Neural progenitor cell (in vitro differentiated cells): ENCODE data around the gene CFAP43. TPM values are rescaled to one million over a fixed set of nuclear protein-coding genes. Genes with fewer than 3 reads are reported as not detected.

Experiments
- DNase-seq: peaks from one replicate; pipeline ENCODE4 v3.0.0-alpha.2; 2016; ENCODE audit warnings: low spot score
- H2AFZ ChIP-seq: fragments of 200-600 bp; sonication (generic); replicated peaks from 2 replicates; pipeline ENCODE4 v1.6.1; 2016; ENCODE audit warnings: antibody characterized with exemption
- H3F3A ChIP-seq: fragments of 200-600 bp; sonication (generic); 2 replicates; pipeline ENCODE4 v1.6.1; 2016; ENCODE audit warnings: antibody characterized with exemption, low read depth
- H3K27ac ChIP-seq: fragments of 200-600 bp; sonication (generic); 2 replicates; pipeline ENCODE4 v1.5.1; 2016; ENCODE audit warnings: mild to moderate bottlenecking
- H3K27me3 ChIP-seq: fragments of 200-600 bp; sonication (generic); 2 replicates; pipeline ENCODE4 v1.6.1; 2016; ENCODE audit warnings: mild to moderate bottlenecking, moderate library complexity
- H3K36me3 ChIP-seq: fragments of 200-600 bp; sonication (generic); 2 replicates; pipeline ENCODE4 v1.5.1; 2016
- H3K4me1 ChIP-seq: fragments of 200-600 bp; sonication (generic); 2 replicates; pipeline ENCODE4 v1.6.1; 2016; ENCODE audit warnings: mixed run types
- H3K4me2 ChIP-seq: fragments of 200-600 bp; sonication (generic); 2 replicates; pipeline ENCODE4 v1.6.1; 2016
- H3K4me3 ChIP-seq: fragments of 200-600 bp; sonication (generic); 2 replicates; pipeline ENCODE4 v1.5.1; 2016
- H3K79me2 ChIP-seq: fragments of 200-600 bp; sonication (generic); 2 replicates; pipeline ENCODE4 v1.6.1; 2016; ENCODE audit warnings: low read depth
- H3K9ac ChIP-seq: fragments of 200-600 bp; sonication (generic); 2 replicates; pipeline ENCODE4 v1.6.1; 2016
- H3K9me3 ChIP-seq: fragments of 200-600 bp; sonication (generic); 2 replicates; pipeline ENCODE4 v1.5.1; 2016; ENCODE audit warnings: low read depth
- H4K20me1 ChIP-seq: fragments of 200-600 bp; sonication (generic); 2 replicates; pipeline ENCODE4 v1.6.1; 2016; ENCODE audit warnings: low read depth
- H3K27ac Mint-ChIP-seq: 3 replicates; pipeline ENCODE4 v1.8.0; 2021; ENCODE audit warnings: mixed read lengths
- H3K27me3 Mint-ChIP-seq: 2 replicates; pipeline ENCODE4 v1.8.0; 2022; ENCODE audit warnings: low read depth, mild to moderate bottlenecking, inconsistent platforms, moderate library complexity, mixed read lengths; ENCODE audit not compliant: insufficient read depth
- H3K36me3 Mint-ChIP-seq: 3 replicates; pipeline ENCODE4 v1.8.0; 2021; ENCODE audit warnings: mixed read lengths
- H3K4me1 Mint-ChIP-seq: 3 replicates; pipeline ENCODE4 v1.8.0; 2021; ENCODE audit warnings: mixed read lengths
- H3K4me3 Mint-ChIP-seq: 3 replicates; pipeline ENCODE4 v1.8.0; 2021; ENCODE audit warnings: mild to moderate bottlenecking, moderate library complexity, mixed read lengths
- H3K9me3 Mint-ChIP-seq: 3 replicates; pipeline ENCODE4 v1.8.0; 2020; ENCODE audit warnings: mixed read lengths
- EZH2 ChIP-seq: fragments of 200-600 bp; sonication (generic); IDR thresholded peaks from 2 replicates; pipeline ENCODE4 v1.6.1; 2017; ENCODE audit warnings: antibody characterized with exemption, mild to moderate bottlenecking, moderate library complexity
- EZH2phosphoT487 ChIP-seq: fragments of 200-600 bp; sonication (generic); IDR thresholded peaks from 2 replicates; pipeline ENCODE4 v1.6.1; 2017; ENCODE audit warnings: antibody characterized with exemption
- total RNA-seq: library from RNA; depleted of rRNA; stranded (reverse); fragments of >200 nt; gene quantifications from 2 replicates; pipeline ENCODE4 v1.2.3, GENCODE V29; 2015; ENCODE audit warnings: low replicate concordance
- TF ChIP-seq, protein P1 (sequence below): fragments of 200-600 bp; sonication (generic); IDR thresholded peaks from 2 replicates; pipeline ENCODE4 v1.5.1; 2017; ENCODE audit warnings: antibody characterized with exemption, mild to moderate bottlenecking

CFAP43 gene
- total RNA-seq, 1 donor from 2014 or later = 2.7 TPM

DNA sequence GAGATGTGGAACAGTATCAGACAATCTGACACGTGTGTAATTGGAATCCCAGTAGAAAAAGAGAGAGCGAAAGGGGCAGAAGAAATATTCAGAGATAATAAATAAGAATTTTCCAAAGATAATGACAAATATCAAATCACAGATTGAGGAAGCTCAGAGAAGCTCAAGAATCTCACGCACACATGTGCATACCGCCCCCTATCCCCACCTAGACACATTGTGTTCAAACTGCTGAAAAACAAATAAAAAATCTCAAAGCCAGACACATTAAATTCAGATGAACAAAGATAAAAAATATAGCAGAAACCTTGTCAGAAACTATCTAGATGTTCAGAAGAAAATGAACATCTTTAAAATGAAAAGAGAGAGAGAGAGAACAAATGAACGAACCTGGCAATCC is 92.9 kb downstream of the CFAP43 start:
- no peak overlapping the region for H3K4me2 ChIP-seq
- Mint-ChIP-seq H3K36me3 (no peaks in the 10 kb centered on the region), H3K27me3 (no peaks in the 10 kb centered on the region), H3K9me3 (no peaks in the 10 kb centered on the region), H3K27ac (no peak overlapping the region), H3K4me3 (no peak overlapping the region), H3K4me1 (peaks cover 5% of the 10 kb centered on the region)
- H3K9me3 ChIP-seq = no peaks in the 10 kb centered on the region
- no peak overlapping the region for H3K4me3 ChIP-seq
- peak overlapping the region; percentile 41 for H2AFZ ChIP-seq
- no peaks in the 10 kb centered on the region for H4K20me1 ChIP-seq
- H3K36me3 ChIP-seq = no peaks in the 10 kb centered on the region
- no peak overlapping the region for H3K27ac ChIP-seq
- TF ChIP-seq, protein P1, sequence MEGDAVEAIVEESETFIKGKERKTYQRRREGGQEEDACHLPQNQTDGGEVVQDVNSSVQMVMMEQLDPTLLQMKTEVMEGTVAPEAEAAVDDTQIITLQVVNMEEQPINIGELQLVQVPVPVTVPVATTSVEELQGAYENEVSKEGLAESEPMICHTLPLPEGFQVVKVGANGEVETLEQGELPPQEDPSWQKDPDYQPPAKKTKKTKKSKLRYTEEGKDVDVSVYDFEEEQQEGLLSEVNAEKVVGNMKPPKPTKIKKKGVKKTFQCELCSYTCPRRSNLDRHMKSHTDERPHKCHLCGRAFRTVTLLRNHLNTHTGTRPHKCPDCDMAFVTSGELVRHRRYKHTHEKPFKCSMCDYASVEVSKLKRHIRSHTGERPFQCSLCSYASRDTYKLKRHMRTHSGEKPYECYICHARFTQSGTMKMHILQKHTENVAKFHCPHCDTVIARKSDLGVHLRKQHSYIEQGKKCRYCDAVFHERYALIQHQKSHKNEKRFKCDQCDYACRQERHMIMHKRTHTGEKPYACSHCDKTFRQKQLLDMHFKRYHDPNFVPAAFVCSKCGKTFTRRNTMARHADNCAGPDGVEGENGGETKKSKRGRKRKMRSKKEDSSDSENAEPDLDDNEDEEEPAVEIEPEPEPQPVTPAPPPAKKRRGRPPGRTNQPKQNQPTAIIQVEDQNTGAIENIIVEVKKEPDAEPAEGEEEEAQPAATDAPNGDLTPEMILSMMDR = peak; percentile 50
- no peak for TF ChIP-seq EZH2
- DNase-seq = peak; percentile 13
- H3K9ac ChIP-seq = no peak overlapping the region
- H3K79me2 ChIP-seq = no peaks in the 10 kb centered on the region
- H3K27me3 ChIP-seq = no peaks in the 10 kb centered on the region
- H3F3A ChIP-seq = peaks cover 7% of the 10 kb centered on the region
- H3K4me1 ChIP-seq = peaks cover 13% of the 10 kb centered on the region

DNA sequence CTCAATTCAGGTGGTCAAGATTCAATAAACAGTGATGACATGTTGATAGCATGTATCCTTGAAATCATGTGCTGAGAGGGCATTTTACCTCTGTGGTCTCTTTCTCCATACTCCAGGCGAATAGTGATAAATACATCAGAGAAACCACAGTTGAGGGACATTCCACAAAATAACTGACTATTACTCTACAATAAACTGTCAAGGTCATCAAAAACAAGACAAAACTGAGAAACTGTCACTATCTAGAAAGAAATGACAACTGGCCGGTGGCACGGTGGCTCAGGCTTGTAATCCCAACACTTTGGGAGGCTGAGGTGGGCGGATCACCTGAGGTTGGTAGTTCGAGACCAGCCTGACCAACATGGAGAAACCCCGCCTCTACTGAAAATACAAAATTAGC is 94.0 kb downstream of the CFAP43 start:
- Mint-ChIP-seq H3K27me3 (no peaks in the 10 kb centered on the region), H3K4me1 (peaks cover 5% of the 10 kb centered on the region), H3K4me3 (no peak overlapping the region), H3K9me3 (no peaks in the 10 kb centered on the region), H3K36me3 (no peaks in the 10 kb centered on the region), H3K27ac (no peak overlapping the region)
- TF ChIP-seq EZH2phosphoT487 (no peak), EZH2 (no peak)
- H4K20me1 ChIP-seq = no peaks in the 10 kb centered on the region
- peaks cover 13% of the 10 kb centered on the region for H3K4me1 ChIP-seq
- no peak overlapping the region for H3K27ac ChIP-seq
- H3K4me2 ChIP-seq = no peak overlapping the region
- peaks cover 7% of the 10 kb centered on the region for H3F3A ChIP-seq
- DNase-seq = no peak
- no peak overlapping the region for H3K9ac ChIP-seq
- no peaks in the 10 kb centered on the region for H3K36me3 ChIP-seq
- no peaks in the 10 kb centered on the region for H3K79me2 ChIP-seq
- no peak overlapping the region for H2AFZ ChIP-seq
- no peaks in the 10 kb centered on the region for H3K27me3 ChIP-seq
- no peaks in the 10 kb centered on the region for H3K9me3 ChIP-seq
- no peak overlapping the region for H3K4me3 ChIP-seq

DNA sequence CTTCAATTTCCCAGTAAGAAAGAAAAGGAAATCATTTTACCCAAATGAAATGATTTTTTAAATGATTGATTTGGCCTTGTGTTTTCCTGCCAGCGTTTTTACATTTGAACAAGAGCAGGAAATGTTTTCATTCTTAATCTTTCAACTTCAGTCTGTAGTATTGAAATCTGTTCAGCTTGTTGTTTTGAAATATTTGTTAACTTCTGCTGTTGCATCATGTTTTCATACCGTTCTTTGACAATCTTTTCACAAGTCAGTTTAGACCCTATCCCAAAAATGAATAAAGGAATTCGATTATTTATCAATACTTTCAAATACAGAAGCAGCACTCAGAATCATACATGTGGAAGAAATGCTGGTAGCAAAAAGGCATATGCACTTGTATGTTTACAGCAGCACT is 102.1 kb downstream of the CFAP43 start:
- H3K4me3 Mint-ChIP-seq = no peak overlapping the region
- Histone ChIP-seq H3K27me3 (no peaks in the 10 kb centered on the region), H3K4me1 (peaks cover 12% of the 10 kb centered on the region), H3K9me3 (no peaks in the 10 kb centered on the region), H3K36me3 (no peaks in the 10 kb centered on the region), H3K9ac (no peak overlapping the region), H3K4me2 (no peak overlapping the region), H4K20me1 (no peaks in the 10 kb centered on the region), H3F3A (peaks cover 13% of the 10 kb centered on the region), H3K79me2 (no peaks in the 10 kb centered on the region), H3K27ac (no peak overlapping the region), H3K4me3 (no peak overlapping the region), H2AFZ (no peak overlapping the region)
- no peak overlapping the region for H3K27ac Mint-ChIP-seq
- no peak for TF ChIP-seq EZH2
- TF ChIP-seq, protein P1 = no peak
- TF ChIP-seq EZH2phosphoT487 = no peak
- H3K27me3 Mint-ChIP-seq = no peaks in the 10 kb centered on the region
- peaks cover 9% of the 10 kb centered on the region for H3K4me1 Mint-ChIP-seq
- no peaks in the 10 kb centered on the region for H3K9me3 Mint-ChIP-seq
- DNase-seq = no peak
- peaks cover 7% of the 10 kb centered on the region for H3K36me3 Mint-ChIP-seq

DNA sequence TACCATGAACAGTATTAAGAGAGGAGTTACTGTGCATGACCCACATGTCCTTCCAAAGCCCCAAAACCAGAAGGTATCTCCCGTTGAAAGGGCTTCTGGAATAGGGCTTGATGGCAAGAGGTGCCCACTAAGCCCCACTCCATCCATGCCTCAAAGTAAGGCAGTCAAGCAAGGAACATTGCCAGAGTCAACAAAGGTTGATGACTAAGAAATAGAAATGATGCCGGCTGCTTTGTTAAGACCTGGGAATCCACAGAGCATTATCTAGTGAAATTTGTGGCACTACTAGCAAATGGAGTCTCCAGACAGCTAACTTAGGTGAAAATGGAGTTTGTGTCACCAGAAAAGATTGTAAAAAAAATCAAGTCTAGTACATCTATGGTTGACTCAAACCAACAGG is 104.0 kb downstream of the CFAP43 start:
- Mint-ChIP-seq H3K27ac (no peak overlapping the region), H3K4me1 (peaks cover 16% of the 10 kb centered on the region), H3K27me3 (no peaks in the 10 kb centered on the region), H3K9me3 (no peaks in the 10 kb centered on the region), H3K36me3 (peaks cover 7% of the 10 kb centered on the region), H3K4me3 (no peak overlapping the region)
- Histone ChIP-seq H3K36me3 (no peaks in the 10 kb centered on the region), H3K4me3 (no peak overlapping the region), H3K27ac (no peak overlapping the region), H3K9ac (no peak overlapping the region), H3K79me2 (peaks cover 10% of the 10 kb centered on the region), H3K9me3 (no peaks in the 10 kb centered on the region), H3K4me1 (peaks cover 20% of the 10 kb centered on the region), H3F3A (peaks cover 13% of the 10 kb centered on the region), H2AFZ (no peak overlapping the region), H4K20me1 (no peaks in the 10 kb centered on the region), H3K4me2 (no peak overlapping the region), H3K27me3 (no peaks in the 10 kb centered on the region)
- DNase-seq = no peak
- TF ChIP-seq, protein P1 = no peak
- TF ChIP-seq EZH2phosphoT487 (no peak), EZH2 (no peak)
